GM19397 (cell line): Measurements from ENCODE around the gene GPSM1.
"Not testable (repeated sequence)": the region's sequence is repeated elsewhere in the genome, so short reads cannot be mapped to it uniquely, and the experiment has no call there.

Experiments used
- ATAC-seq: cut with Tn5 transposase; IDR thresholded peaks from one replicate; pipeline ENCODE4 v1.9.1; 2021; ENCODE audit warnings: mild to moderate bottlenecking, moderate library complexity; ENCODE audit not compliant: unreplicated experiment

The GPSM1 gene

DNA sequence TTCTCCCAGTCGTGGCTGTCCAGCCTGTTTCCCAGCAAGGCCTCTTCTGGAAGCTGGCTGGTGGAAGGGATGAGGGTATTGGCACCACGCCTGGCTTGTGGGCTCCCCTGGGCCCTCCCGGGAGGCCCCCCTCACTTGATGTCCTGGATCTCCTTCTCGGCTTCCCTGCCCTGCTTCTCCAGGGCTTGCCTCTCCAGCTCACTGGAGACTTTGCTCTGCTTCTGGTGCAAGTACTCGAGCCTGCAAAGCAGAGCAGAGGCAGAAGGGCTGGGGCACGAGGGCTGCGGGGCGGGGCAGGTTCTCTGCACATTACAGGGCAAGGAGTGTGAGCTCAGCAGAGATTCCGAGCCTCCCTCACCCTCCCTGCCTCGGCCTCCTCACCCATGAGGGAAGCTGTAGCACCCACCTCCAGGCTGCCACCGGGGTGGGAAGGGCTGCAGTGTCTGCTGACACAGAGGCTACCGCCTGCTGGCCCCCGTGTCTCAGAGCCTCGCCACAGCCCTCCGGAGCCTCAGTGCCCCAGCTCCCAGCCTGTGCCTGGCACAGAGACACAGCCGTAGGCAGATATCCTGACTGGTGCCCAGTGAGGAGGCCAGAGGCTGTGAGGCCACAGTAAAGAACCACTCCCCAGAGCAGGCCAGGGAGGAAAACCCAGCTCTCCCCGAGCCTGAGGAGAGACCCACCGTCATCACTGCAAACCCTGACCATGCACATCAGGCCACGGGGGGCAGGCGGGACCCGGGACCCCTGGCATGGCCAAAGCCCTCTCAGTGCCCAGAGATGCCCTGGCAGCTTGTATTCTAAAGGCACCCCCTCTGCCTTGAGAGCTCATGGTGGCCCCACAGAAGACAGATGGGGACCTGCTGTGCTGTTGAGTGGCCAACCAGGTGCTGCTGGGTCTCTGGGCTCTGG lies 65.5 kb downstream of the GPSM1 start:
- no peak for ATAC-seq

DNA sequence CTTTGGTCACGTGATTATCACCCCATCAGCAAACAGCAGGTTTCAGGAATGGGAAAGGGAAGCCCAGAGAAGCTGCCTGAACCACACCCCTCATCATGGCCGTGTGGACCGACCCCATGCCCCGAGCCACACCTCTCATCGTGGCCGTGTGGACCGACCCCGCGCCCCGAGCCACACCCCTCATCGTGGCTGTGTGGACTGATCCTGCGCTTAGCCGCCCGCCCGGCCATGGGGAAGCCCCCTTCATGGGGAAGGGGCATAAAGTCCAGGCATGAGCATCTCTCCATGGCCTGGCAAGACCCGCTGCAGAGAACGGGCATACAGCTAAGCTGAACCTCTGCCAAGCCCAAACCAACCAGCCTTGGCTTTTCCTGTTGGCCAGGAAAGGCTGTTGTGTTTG lies 66.2 kb downstream of the GPSM1 start:
- ATAC-seq: no peak

DNA sequence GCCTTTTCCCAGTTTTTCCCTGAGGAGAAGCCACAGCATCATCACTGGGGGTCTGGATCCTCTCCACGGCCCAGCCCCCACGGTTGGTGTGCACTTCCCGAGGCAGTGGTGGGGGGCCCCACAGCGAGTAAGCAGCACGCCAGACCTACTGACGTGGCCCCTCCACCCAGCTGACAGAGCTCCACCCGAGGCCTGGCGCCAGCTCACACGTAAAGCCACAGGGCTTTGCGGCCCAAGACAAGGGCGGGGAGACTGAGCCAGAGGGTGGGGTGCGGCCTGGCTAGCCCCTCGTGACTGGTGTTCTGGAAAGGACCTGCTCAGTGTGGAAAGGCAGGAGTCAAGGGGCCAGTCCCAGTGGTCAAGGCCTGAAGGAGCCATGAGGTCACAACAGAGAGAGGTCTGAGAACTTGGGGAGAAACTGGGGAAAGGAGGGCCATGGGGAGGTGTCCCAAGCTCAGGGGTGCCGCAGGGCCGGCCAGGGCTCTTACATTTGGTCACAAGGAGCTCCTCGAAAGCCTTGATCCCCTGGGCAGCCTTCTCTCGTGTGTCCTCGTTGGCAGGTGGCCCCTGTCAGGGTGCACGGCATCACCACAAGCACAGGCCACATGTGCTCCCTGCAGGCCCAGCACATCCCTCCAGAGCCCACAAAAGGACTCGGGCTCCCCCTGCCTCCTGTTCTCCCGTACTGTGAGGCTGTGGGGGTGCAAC lies 67.1 kb downstream of the GPSM1 start:
- ATAC-seq: no peak

DNA sequence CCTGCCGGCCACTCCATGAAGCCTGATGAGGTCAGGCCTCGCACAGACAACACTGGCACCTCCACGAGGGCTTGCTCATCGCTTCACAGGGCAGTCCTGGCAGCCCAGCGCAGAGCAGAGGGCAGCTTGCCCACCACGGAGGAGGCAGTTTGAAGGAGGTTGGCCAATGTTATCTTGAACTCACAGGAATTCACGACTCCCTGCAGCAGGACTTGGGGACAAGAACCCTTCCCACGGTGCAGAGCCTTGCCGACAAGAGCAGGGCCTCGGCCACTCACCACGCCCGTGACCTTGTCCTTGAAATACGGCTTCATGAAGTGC lies 67.6 kb downstream of the GPSM1 start:
- no peak for ATAC-seq

DNA sequence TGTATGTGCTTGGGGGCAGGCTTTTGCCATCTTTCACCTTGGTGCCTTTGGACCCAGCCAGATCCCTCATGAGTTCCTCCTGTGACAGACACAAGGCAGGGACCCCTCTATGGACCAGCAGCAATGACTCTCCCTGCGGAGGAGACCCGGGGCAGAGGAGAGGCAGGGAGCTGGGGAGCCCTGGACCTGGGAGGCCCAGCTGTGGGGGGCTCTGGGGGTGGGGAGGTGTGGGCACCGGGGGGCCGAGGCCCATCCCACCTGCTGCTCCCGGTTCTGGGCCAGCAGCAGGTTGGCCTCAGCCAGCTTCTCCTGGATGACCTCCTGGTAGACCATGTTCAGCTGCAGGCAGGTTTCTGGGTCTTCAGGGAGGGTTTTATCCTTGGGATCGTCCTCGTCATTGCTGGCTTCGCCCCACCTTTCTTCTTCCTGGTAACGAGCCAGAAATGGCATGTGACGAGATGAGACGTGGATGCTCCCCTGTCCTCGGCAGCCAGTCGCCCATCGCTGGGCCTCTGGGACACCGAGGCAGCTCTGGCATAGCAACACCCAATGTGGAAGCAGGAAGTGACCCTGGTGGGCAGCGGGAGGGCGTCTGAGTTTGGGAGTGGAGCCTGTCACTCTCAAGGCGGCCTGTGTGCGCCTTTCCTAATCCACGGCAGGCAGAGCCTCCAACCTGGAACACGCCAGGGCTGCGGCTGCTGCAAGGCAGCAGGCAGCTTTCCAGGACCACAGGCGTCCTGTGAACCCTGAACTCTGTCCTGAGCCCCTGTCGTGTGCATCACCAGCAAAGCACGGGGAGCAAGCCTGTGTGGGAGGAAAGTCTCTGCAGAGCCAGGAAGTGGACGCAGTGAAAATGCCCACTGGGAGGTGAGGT lies 68.2 kb downstream of the GPSM1 start:
- no peak for ATAC-seq

DNA sequence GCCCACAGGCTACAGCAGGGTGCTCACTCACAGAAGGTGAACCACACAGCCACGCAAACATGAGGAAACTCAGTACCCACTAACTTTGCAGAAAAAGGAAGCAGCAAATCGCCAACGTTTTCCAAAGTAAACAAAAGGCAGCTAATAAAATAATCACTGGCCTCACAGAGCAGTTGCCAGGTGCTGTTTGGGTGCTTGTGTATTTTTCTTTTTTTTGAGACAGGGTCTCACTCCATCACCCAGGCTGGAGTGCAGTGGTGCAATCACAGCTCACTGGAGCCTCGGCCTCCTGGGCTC lies 68.8 kb downstream of the GPSM1 start:
- no peak for ATAC-seq

DNA sequence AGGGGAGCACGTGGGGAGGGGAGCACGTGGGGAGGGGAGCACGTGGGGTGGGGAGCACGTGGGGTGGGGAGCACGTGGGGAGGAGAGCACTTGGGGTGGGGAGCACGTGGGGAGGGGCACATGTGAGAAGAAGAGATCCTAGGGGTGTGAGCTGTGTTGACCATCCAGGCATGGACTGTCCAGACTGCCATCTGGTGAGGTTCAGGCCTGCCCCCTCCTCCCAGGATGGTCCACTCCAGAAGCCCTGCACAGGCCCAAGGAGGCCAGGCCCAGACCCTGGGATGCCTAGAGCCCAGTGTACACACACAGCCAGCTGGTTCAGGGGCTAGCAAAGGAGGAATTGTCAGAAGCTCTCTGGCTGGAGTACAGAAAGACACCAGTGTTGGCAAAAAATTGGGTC lies 70.3 kb downstream of the GPSM1 start:
- ATAC-seq: no peak

DNA sequence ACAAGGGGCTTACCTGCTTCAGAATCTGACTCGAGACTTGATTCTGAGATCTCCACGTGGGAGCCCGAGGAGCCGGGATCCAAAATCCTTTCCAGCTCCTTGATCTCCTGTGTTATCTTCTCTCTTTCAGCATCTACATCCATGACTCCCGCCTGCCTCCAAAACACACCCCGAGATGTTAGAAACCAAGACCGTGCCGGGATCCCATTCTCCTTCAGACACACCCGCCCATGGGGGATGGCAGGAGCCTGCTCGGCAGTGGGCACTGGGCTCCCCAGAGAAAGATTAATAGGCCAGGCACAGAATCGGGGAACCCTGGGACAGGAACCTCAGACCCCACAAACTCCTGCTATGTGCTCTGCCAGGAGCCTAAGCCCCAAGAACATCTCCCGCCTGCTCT lies 70.9 kb downstream of the GPSM1 start:
- no peak for ATAC-seq

DNA sequence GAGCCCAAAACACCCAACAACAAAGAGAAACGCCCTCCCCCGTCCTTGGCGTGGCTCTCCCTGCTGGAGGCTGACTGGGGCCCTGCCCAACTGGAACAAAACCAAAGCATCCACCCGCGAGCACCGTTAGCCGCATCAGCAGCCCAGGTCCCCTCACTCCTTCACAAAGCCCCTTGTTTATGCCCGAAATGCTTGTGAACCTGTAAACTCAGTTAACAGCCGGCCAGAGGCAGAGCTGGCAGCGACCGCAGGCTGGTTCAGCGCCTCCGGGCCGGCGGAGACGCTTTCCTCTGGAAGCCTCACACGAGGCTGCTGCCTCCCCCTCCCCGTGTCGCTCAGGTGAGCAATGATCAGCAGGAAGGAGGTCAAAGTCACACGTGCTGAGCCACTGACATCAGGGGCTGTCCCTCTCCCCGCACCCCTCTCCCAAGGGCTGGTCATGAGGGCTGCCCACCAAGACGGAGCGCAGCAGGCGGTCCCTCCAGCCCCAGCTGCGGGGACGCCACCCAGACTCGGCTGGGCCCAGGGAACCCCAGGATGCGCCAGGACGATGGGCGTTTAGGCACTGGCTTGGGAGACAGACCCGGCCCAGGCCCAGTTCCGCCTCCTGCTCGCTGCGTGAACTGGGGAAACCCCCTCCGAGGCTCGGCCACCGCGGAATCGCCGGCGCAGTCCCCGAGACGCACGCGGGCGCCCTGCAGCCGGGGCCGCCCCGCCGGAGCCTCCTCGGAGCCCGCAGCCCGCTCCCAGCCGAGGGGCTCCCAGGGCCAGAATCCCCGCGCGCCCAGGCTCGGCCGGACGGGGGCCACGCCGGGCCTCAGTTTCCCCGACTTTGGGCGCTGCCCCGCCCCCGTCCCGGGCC lies 72.1 kb downstream of the GPSM1 start:
- peak; percentile 26 for ATAC-seq

DNA sequence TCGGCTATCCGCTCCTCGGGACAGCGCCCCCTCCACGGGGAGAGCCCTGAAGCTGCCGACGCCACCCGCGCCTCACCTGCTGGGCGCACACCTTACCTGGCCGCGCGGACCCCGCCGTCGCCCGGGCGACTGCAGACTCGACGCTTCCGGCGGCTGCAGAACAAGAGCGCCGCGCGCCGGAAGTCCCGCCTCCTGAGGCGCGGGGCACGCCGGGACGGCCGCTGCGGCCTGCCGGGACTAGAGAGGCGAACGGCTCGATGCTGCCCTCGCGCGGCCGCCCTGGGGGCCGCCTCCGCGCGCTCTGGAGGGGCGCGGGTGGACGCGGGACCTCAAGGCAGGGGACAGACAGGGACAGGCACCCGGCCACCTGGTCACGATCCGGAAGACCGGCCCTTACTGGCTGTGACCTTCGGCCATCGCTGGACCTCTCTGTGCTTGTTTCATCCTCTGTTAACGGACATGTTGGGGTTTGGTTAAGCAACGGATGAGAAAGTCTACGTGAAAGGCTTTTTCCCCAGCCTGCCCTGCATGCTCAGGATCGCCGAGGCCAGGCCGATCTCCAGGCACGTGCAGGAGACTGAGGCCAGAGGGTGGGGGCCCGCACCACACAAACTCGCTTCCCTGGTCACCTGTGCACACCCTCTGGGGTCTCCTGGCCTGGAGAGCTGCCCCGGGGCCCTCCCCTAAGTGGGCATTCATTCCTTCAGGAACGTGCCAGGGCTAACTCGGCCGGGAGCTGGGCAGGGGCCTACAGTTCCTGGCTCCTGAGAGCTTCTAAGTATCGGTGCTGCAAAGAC lies 72.9 kb downstream of the GPSM1 start, which contains the start of gene SNAPC4:
SNAPC4 (minus strand) TSS at position 133 of the 797 bp plus-strand sequence. CDS start 1,742 bp downstream, outside the sequence.
- ATAC-seq: peak; percentile 65

DNA sequence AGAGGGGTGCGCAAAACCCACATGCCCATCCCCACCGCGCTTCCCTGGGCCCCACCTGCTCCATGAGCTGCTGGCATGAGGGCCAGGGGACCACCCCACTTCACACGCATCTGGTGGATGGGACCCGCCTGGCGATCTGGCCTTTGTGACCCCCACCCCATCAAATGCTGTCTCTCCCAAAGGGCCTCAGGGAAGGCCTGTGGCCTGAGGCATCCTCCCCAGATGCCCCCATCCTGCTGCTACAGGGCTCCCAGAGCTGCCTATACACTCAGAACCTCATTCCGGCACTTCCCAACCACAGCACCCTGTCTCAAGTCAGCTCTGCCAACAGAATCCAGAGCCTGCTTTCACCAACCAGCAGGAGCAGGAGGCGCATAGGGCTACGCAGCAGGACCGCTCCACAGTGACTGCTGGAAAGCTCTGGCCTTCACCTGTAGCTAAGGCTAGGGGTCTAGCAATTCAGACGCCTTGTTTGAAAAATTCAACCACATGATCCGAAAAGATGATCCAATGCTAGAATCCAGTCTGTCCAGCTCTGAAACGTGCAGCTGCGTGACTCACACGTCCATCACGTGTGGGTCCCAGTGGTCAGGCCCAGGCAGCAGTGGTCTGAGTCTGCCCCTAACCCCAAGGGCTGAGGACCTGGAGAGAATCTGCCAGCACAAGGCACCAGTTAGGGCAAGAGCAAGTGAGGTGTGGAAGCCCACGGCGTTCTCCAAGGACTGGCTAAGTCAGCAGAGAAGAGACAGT lies 74.0 kb downstream of the GPSM1 start:
- no peak for ATAC-seq

DNA sequence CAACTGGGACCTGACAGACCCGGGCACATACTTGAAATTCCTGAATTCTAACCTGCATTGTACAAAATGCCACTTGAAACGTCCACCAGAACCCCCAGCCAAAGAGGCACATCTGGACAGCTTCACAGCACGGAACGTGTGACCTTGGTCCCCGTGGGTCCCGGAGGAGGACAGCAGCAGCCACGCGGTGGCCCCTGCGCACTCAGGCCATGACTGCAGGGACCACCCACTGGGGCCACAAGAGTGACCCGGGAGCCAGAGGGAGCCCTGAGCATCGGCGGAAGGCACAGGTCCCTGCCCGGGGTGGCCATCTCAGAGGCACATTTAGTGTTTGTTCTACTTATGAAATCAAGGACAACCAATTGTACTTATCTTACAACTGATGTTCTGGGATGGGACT lies 74.7 kb downstream of the GPSM1 start:
- no peak for ATAC-seq

DNA sequence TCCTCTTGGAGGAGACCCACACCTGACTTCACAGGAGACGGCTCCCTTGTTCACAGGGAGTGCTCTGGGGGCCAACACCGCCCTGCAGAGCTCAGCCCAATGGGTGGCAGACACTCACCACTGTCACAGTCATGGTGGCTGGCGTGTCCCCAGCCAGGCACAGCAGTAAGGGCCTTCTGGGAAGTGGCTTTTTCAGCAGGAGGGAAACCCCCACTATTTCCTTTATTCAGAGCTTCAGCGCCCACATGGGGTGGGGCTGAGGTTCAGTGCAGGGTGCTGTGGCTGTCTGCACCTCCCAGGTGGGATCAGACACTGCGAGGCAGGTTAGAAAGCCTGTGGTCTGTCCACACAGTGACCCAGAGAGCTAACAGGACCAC lies 76.2 kb downstream of the GPSM1 start:
- ATAC-seq: no peak

DNA sequence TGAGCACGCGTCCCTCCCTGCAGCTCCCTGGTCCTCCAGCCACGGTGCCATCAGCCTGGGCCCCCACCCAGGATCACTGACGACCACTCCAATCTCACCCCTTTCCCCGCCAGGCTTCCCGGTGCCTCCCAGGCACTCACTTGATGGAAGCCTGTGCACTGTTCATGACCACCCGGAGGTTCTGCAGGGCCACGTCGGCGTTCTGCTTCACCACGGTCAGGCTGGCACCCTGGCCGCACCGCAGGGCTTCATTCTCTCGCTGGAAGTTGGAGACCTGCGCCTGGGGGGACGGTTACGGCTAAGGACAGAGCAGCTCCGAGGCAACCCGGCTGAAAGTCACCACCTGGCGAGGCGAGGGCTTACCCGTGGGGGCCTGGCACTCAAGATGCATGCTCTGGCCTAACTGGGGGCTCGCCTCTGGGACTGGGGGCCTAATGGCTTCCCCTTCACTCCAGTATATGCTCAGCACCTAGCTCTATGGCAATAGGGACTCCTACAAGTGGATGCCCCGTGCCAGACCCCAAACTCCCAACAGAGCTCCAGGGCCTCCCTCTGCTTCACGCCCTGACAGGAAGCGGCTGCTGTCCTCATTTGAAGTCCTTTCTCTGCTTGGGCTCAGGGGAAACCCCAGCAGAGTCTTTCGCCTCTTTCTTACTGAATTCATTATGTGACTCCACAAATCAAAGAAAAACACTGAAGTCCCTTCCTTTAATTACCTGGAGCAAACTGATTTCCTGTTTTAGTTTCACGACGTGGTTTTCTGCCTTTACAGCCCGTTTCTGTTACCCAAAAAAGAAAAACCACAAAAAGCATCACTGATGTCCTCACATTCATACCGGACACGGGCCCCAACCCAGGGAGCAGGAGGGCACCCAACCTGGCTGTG lies 76.8 kb downstream of the GPSM1 start:
- no peak for ATAC-seq

DNA sequence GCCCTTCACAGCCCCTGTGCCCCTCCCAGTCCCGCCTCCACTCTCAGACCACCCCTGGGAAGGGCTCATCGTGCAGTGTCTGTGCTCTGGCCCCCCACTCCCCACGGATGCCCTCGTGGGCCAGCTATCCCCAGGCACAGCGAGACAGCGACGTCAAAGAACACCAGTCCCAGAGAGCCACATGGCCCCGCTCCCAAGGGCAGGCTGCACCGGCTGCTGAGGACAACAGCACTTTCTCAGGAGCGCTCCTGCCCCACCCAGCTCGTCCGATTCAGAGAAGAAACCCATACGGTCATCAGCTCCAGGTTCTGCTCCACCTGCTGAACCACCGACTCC lies 77.4 kb downstream of the GPSM1 start:
- ATAC-seq: no peak

DNA sequence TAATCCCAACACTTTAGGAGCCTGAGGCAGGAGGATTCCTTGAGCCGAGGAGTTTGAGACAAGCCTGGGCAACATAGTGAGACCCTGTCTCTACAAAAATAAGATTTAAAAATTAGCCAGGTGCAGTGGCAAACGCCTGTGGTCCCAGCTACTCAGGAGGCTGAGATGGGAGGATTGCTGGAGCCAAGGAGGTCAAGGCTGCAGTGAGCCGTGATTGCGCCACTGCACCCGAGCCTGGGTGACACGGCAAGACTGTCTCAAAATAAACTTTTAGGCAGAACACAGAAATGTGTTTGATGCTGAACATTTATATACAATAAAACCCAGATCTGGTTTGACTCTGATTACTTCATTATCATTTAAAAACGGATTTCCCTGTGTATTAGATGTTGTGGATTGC lies 78.1 kb downstream of the GPSM1 start:
- ATAC-seq: no peak

DNA sequence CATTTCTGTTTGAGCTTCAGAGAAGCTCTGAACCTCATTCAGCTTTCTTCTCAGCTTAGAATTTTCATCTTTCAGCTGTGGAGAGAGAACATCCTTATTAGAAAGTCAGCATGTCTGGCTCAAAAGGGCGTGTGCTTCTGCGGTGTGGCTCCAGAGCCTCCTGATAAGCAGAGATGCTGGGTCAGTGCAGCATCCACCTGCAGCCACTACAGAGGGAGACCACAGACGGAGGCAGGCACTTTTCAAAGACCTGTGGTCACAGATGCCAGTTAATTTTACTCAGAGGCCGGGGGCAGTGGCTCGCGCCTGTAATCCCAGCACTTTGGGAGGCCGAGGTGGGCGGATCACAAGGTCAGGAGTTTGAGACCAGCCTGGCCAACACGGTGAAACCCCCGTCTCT lies 78.6 kb downstream of the GPSM1 start:
- not testable (repeated sequence) for ATAC-seq

DNA sequence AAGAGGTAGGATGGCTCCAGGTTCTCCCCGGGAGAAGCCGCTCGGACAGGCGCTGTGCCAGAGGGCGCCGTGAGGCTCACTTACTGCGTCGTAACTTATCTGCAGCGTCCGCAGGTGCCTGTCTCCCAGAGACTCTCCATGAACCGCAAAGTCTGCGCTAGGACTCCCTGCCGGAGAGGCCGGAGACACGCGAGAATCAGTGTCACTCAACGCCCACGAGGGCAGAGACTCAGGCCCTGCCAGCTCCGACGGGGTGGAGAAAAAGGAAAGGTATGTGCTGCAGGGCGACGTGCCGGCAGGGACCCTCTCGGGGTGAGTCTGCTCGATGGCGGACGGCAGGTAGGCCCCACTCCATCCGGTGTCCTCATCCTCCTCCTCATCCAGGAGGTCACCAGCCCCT lies 79.7 kb downstream of the GPSM1 start:
- ATAC-seq: not testable (repeated sequence)
